Keratinocyte (primary cell): ENCODE results near the gene DCTPP1.

Experiments
- EZH2 ChIP-seq: IDR thresholded peaks from one replicate; pipeline ENCODE4 v1.6.1; 2012; ENCODE audit warnings: inconsistent platforms, mild to moderate bottlenecking, low read length, moderate library complexity
- TF ChIP-seq, protein P1 (sequence below), 3 experiments: IDR thresholded peaks in 1 of 3; conservative IDR thresholded peaks in 1 of 3; optimal IDR thresholded peaks in 1 of 3; 2 replicates in 2 of 3; 3 replicates in 1 of 3; pipeline versions ENCODE3 to v1.5.1; 2011; ENCODE audit warnings: low read length in 3 of 3, mild to moderate bottlenecking in 3 of 3, moderate library complexity in 2 of 3, control low read depth in 1 of 3, inconsistent platforms in 1 of 3; ENCODE audit not compliant: insufficient read depth in 2 of 3; ENCODE audit errors: extremely low read depth in 1 of 3

DNA sequence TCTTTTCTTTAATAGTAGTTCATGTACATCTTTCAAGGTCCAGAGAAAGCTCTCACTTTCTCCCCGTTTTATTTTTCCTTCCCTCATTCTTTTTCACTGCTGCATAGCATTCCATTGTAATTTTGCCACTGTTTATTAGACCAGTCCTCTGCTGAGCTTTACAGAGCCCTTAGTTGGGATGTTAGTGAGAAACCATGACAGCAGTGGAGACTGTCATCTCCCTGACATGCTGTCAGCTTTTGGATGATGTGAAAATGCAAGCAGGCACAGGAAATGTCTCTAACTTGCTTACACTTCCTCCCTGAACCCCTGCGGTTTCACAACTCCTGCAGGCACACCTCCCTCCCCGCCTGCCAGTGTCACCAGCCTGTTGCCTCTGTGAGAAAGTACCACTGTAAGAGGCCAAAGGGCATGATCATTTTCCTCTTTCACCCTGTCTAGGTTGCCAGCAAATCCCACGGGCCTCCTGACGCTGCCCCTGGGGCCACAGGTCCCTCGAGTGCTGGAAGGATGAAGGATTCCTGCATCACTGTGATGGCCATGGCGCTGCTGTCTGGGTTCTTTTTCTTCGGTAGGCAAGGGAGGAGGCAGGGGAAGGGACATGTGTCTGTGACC lies 42.6 kb upstream of the DCTPP1 start, which contains the start of gene ITGAL:
- TF ChIP-seq, protein P1, sequence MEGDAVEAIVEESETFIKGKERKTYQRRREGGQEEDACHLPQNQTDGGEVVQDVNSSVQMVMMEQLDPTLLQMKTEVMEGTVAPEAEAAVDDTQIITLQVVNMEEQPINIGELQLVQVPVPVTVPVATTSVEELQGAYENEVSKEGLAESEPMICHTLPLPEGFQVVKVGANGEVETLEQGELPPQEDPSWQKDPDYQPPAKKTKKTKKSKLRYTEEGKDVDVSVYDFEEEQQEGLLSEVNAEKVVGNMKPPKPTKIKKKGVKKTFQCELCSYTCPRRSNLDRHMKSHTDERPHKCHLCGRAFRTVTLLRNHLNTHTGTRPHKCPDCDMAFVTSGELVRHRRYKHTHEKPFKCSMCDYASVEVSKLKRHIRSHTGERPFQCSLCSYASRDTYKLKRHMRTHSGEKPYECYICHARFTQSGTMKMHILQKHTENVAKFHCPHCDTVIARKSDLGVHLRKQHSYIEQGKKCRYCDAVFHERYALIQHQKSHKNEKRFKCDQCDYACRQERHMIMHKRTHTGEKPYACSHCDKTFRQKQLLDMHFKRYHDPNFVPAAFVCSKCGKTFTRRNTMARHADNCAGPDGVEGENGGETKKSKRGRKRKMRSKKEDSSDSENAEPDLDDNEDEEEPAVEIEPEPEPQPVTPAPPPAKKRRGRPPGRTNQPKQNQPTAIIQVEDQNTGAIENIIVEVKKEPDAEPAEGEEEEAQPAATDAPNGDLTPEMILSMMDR (optimal IDR thresholded peaks at IDR 0.05 in 1 of 3, IDR thresholded peaks at IDR 0.05 in 1 of 3, conservative IDR thresholded peaks at IDR 0.05 in 1 of 3; ENCODE audit: extremely low read depth in 1 of 3, insufficient read depth in 2 of 3, low read length in 3 of 3), result no peak
- TF ChIP-seq EZH2, result no peak
